Measurements from ENCODE around the gene ASCC1. TPM values are rescaled to one million over a fixed set of nuclear protein-coding genes. Genes with fewer than 3 reads are reported as not detected.

ASCC1 gene
- total and polyA plus RNA-seq, 2 of the 13 experiments (the other 11 are each of a cell fraction or from before 2014, with no cell fraction given), result 21.6 to 30.1 TPM

GRCh38 chr10:72254813-72255568 is 38.9 kb upstream of the ASCC1 start (continued):
- TF ChIP-seq CEBPZ (IDR thresholded peaks at IDR 0.05; ENCODE audit: low read length), result no peak
- no peak for TF ChIP-seq SATB2 (CRISPR knock-in tag; IDR thresholded peaks at IDR 0.05)
- no peak for TF ChIP-seq CHCHD3 (CRISPR knock-in tag; IDR thresholded peaks at IDR 0.05)
- no peak for TF ChIP-seq ZNF17 (CRISPR knock-in tag; IDR thresholded peaks at IDR 0.05)
- no peak for TF ChIP-seq ZBTB39 (CRISPR knock-in tag; IDR thresholded peaks at IDR 0.05)
- TF ChIP-seq ZGPAT (CRISPR knock-in tag; IDR thresholded peaks at IDR 0.05), result no peak
- TF ChIP-seq, protein P1, sequence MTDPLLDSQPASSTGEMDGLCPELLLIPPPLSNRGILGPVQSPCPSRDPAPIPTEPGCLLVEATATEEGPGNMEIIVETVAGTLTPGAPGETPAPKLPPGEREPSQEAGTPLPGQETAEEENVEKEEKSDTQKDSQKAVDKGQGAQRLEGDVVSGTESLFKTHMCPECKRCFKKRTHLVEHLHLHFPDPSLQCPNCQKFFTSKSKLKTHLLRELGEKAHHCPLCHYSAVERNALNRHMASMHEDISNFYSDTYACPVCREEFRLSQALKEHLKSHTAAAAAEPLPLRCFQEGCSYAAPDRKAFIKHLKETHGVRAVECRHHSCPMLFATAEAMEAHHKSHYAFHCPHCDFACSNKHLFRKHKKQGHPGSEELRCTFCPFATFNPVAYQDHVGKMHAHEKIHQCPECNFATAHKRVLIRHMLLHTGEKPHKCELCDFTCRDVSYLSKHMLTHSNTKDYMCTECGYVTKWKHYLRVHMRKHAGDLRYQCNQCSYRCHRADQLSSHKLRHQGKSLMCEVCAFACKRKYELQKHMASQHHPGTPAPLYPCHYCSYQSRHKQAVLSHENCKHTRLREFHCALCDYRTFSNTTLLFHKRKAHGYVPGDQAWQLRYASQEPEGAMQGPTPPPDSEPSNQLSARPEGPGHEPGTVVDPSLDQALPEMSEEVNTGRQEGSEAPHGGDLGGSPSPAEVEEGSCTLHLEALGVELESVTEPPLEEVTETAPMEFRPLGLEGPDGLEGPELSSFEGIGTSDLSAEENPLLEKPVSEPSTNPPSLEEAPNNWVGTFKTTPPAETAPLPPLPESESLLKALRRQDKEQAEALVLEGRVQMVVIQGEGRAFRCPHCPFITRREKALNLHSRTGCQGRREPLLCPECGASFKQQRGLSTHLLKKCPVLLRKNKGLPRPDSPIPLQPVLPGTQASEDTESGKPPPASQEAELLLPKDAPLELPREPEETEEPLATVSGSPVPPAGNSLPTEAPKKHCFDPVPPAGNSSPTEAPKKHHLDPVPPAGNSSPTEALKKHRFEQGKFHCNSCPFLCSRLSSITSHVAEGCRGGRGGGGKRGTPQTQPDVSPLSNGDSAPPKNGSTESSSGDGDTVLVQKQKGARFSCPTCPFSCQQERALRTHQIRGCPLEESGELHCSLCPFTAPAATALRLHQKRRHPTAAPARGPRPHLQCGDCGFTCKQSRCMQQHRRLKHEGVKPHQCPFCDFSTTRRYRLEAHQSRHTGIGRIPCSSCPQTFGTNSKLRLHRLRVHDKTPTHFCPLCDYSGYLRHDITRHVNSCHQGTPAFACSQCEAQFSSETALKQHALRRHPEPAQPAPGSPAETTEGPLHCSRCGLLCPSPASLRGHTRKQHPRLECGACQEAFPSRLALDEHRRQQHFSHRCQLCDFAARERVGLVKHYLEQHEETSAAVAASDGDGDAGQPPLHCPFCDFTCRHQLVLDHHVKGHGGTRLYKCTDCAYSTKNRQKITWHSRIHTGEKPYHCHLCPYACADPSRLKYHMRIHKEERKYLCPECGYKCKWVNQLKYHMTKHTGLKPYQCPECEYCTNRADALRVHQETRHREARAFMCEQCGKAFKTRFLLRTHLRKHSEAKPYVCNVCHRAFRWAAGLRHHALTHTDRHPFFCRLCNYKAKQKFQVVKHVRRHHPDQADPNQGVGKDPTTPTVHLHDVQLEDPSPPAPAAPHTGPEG (CRISPR knock-in tag; IDR thresholded peaks at IDR 0.05), result no peak
- TF ChIP-seq ATM (IDR thresholded peaks at IDR 0.05; ENCODE audit: borderline replicate concordance), result no peak
- no peak for TF ChIP-seq RCOR2 (CRISPR knock-in tag; IDR thresholded peaks at IDR 0.05)
- no peak for TF ChIP-seq DZIP1 (CRISPR knock-in tag; IDR thresholded peaks at IDR 0.05)
- no peak for TF ChIP-seq CCDC6 (CRISPR knock-in tag; IDR thresholded peaks at IDR 0.05)
- TF ChIP-seq ZNF441 (CRISPR knock-in tag; IDR thresholded peaks at IDR 0.05; ENCODE audit: borderline replicate concordance), result 0 out of 2 replicates have a peak, but pooled peaks have one; percentile 20
- TF ChIP-seq RAD51 (IDR thresholded peaks at IDR 0.05; ENCODE audit: borderline replicate concordance), result no peak

Measured in HepG2 (cell line).